Body of pancreas (tissue), 4 donors: ENCODE data around the gene RIC8A. TPM values are rescaled to one million over a fixed set of nuclear protein-coding genes. Genes with fewer than 3 reads are reported as not detected.

ENCODE experiments used
- ATAC-seq: fragments of 150-250 bp; one replicate; pipeline ENCODE4 v1.9.1; 2016
- DNase-seq, 4 donors: peaks; one replicate each; pipeline ENCODE4 v3.0.0-alpha.2; 2019
- H3K27ac ChIP-seq, 4 donors: fragments of 200-600 bp; sonication (generic); 1 replicate in 3 of 4; 2 replicates in 1 of 4; pipeline versions ENCODE4 v1.5.1 to v1.6.1; 2016 to 2019; ENCODE audit warnings: mild to moderate bottlenecking in 1 of 4, mixed read lengths in 1 of 4, moderate library complexity in 1 of 4
- H3K27me3 ChIP-seq, 2 donors: fragments of 200-600 bp; sonication (generic); one replicate each; pipeline ENCODE4 v1.6.0; 2016; ENCODE audit warnings: mild to moderate bottlenecking in 1 of 2
- H3K36me3 ChIP-seq, 2 donors: fragments of 200-600 bp; sonication (generic); replicated peaks in 1 of 2; 2 replicates each; pipeline ENCODE4 v1.5.1; 2016; ENCODE audit warnings: low read depth in 2 of 2; ENCODE audit not compliant: insufficient read depth in 1 of 2
- H3K4me1 ChIP-seq: fragments of 200-600 bp; sonication (generic); one replicate; pipeline ENCODE4 v1.6.0; 2016
- H3K4me3 ChIP-seq, 2 donors: fragments of 200-600 bp; sonication (generic); 1 replicate in 1 of 2; 2 replicates in 1 of 2; pipeline ENCODE4 v1.5.1; 2016 to 2019
- H3K9me3 ChIP-seq, 3 donors: fragments of 200-600 bp; sonication (generic); 1 replicate in 2 of 3; 2 replicates in 1 of 3; pipeline ENCODE4 v1.5.1; 2016
- CTCF ChIP-seq, 7 experiments: fragments of 450-650 bp in 4 of 7; fragments of 200-600 bp in 3 of 7; sonication (generic) in 3 of 7; IDR thresholded peaks; one replicate each; pipeline ENCODE4 v1.5.1; 2016 to 2019; ENCODE audit warnings: antibody characterized with exemption in 7 of 7
- POLR2A ChIP-seq, 3 donors: fragments of 450-650 bp; IDR thresholded peaks; one replicate each; pipeline ENCODE4 v1.6.1; 2016; ENCODE audit warnings: antibody characterized with exemption in 3 of 3, mild to moderate bottlenecking in 2 of 3
- WGBS, 2 donors: methylation state at CpG; one replicate each; pipeline ENCODE4 v1.1.5; 2017; 5-methylcytosine and 5-hydroxymethylcytosine counted together
- intact Hi-C: fragments of 100-400 bp; cut with DNase I; formaldehyde crosslinking; loops from one replicate; pipeline ENCODE4 v1.15.1; 2023
- total RNA-seq, 2 donors: library from RNA; depleted of rRNA; stranded (reverse); fragments of >200 nt; gene quantifications; one replicate each; pipeline ENCODE4 v1.1.0, GENCODE V29; 2016

Gene RIC8A
- total RNA-seq, 2 donors from 2014 or later = 59.3 to 88.5 TPM

GRCh38 chr11:198236-198806, 9.2 kb upstream of the RIC8A start:
- no peaks in the 10 kb centered on the region for H3K36me3 ChIP-seq
- no peaks in the 10 kb centered on the region for H3K27me3 ChIP-seq
- no peak overlapping the region for H3K4me3 ChIP-seq
- peak in 1 of 4 donors; percentile 10 for DNase-seq
- H3K9me3 ChIP-seq = no peaks in the 10 kb centered on the region
- intact Hi-C loops = no loop called here
- H3K4me1 ChIP-seq = no peaks in the 10 kb centered on the region
- WGBS, 2 donors = 82 to 85% methylated on average over 15 to 21 of the region's 21 CpGs
- TF ChIP-seq POLR2A (IDR thresholded peaks at IDR 0.05) = no peak
- TF ChIP-seq CTCF (IDR thresholded peaks at IDR 0.05) = no peak
- no peak for ATAC-seq
- no peak overlapping the region for H3K27ac ChIP-seq

- peaks cover 0 to 3% of the 10 kb centered on the region in 2 donors for H3K36me3 ChIP-seq
- H3K9me3 ChIP-seq = no peaks in the 10 kb centered on the region
- no peak overlapping the region for H3K27ac ChIP-seq
- intact Hi-C loops = no loop called here
- no peaks in the 10 kb centered on the region for H3K27me3 ChIP-seq
- WGBS, 2 donors = 85 to 86% methylated on average over 8 to 13 of the region's 13 CpGs
- TF ChIP-seq CTCF (IDR thresholded peaks at IDR 0.05) (no peak), POLR2A (IDR thresholded peaks at IDR 0.05) (no peak)
- ATAC-seq = no peak
- H3K4me1 ChIP-seq = peaks cover 5% of the 10 kb centered on the region
- peak in 1 of 4 donors; percentile 10 for DNase-seq
- H3K4me3 ChIP-seq = no peak overlapping the region
These were observed 8.4 kb upstream of the RIC8A start for GRCh38 chr11:199004-199581.

GRCh38 chr11:199782-200181, 7.7 kb upstream of the RIC8A start:
- DNase-seq (peak in 1 of 4 donors; percentile 12), ATAC-seq (peak; percentile 10)
- H3K36me3 ChIP-seq = peaks cover 0 to 6% of the 10 kb centered on the region in 2 donors
- H3K4me1 ChIP-seq = peaks cover 12% of the 10 kb centered on the region
- H3K27ac ChIP-seq = no peak overlapping the region
- no peaks in the 10 kb centered on the region for H3K27me3 ChIP-seq
- H3K4me3 ChIP-seq = no peak overlapping the region
- 61 to 64% methylated on average over 8 of the region's 8 CpGs for WGBS, 2 donors
- no peak for TF ChIP-seq CTCF (IDR thresholded peaks at IDR 0.05)
- no peak for TF ChIP-seq POLR2A (IDR thresholded peaks at IDR 0.05)
- intact Hi-C loops = no loop called here
- no peaks in the 10 kb centered on the region for H3K9me3 ChIP-seq

GRCh38 chr11:200224-201003, 7.1 kb upstream of the RIC8A start:
- Histone ChIP-seq H3K27ac (no peak overlapping the region), H3K27me3 (no peaks in the 10 kb centered on the region), H3K36me3 (peaks cover 0 to 6% of the 10 kb centered on the region in 2 donors), H3K4me3 (no peak overlapping the region), H3K4me1 (peaks cover 19% of the 10 kb centered on the region), H3K9me3 (no peaks in the 10 kb centered on the region)
- TF ChIP-seq CTCF (IDR thresholded peaks at IDR 0.05) (no peak), POLR2A (IDR thresholded peaks at IDR 0.05) (no peak)
- intact Hi-C loops = no loop called here
- DNase-seq (peak in 1 of 4 donors; percentile 11), ATAC-seq (no peak)
- 89 to 97% methylated on average over 3 to 10 of the region's 13 CpGs for WGBS, 2 donors
